HEK293 (cell line): ENCODE measurements around the gene DDX50.

ENCODE experiments used
- FEZF1 ChIP-seq: fragments of 450-650 bp; formaldehyde crosslinking; IDR thresholded peaks from 2 replicates; pipeline ENCODE4 v1.5.1; 2016; ENCODE audit warnings: missing biosample characterization, missing genetic modification characterization
- KLF16 ChIP-seq: fragments of 450-650 bp; formaldehyde crosslinking; IDR thresholded peaks from 2 replicates; pipeline ENCODE4 v1.5.1; 2017; ENCODE audit warnings: missing biosample characterization, missing genetic modification characterization
- KLF8 ChIP-seq: fragments of 450-650 bp; formaldehyde crosslinking; IDR thresholded peaks from 2 replicates; pipeline ENCODE4 v1.5.1; 2016; ENCODE audit warnings: missing biosample characterization, missing genetic modification characterization
- PBX3 ChIP-seq: sonication (generic); formaldehyde crosslinking; IDR thresholded peaks from 2 replicates; pipeline ENCODE4 v1.8.1; 2022; ENCODE audit warnings: mild to moderate bottlenecking, moderate library complexity, missing genetic modification reagents
- SP2 ChIP-seq: fragments of 450-650 bp; formaldehyde crosslinking; IDR thresholded peaks from 2 replicates; pipeline ENCODE4 v1.5.1; 2016; ENCODE audit warnings: missing biosample characterization, missing genetic modification characterization
- ZBTB1 ChIP-seq: fragments of 450-650 bp; formaldehyde crosslinking; IDR thresholded peaks from 2 replicates; pipeline ENCODE4 v1.5.1; 2016; ENCODE audit warnings: missing biosample characterization, missing genetic modification characterization
- ZBTB11 ChIP-seq: fragments of 450-650 bp; formaldehyde crosslinking; conservative IDR thresholded peaks from 2 replicates; pipeline ENCODE4 v1.5.1; 2016; ENCODE audit warnings: low read depth, missing biosample characterization, missing genetic modification characterization
- ZBTB44 ChIP-seq: fragments of 450-650 bp; IDR thresholded peaks from 2 replicates; pipeline ENCODE4 v1.5.1; 2018; ENCODE audit warnings: missing biosample characterization, mild to moderate bottlenecking, missing genetic modification characterization
- ZBTB6 ChIP-seq: fragments of 450-650 bp; formaldehyde crosslinking; IDR thresholded peaks from 2 replicates; pipeline ENCODE4 v1.5.1; 2017; ENCODE audit warnings: missing biosample characterization, missing genetic modification characterization
- ZBTB7A ChIP-seq: fragments of 450-650 bp; formaldehyde crosslinking; IDR thresholded peaks from 2 replicates; pipeline ENCODE4 v1.5.1; 2016; ENCODE audit warnings: low read depth, missing biosample characterization, missing genetic modification characterization
- ZFP3 ChIP-seq: fragments of 450-650 bp; formaldehyde crosslinking; IDR thresholded peaks from 2 replicates; pipeline ENCODE4 v1.5.1; 2016; ENCODE audit warnings: low read depth, missing biosample characterization, missing genetic modification characterization
- ZNF121 ChIP-seq: fragments of 450-650 bp; formaldehyde crosslinking; IDR thresholded peaks from 2 replicates; pipeline ENCODE4 v1.5.1; 2016; ENCODE audit warnings: missing biosample characterization, missing genetic modification characterization
- ZNF202 ChIP-seq: fragments of 450-650 bp; formaldehyde crosslinking; IDR thresholded peaks from 2 replicates; pipeline ENCODE4 v1.5.1; 2016; ENCODE audit warnings: missing biosample characterization, missing genetic modification characterization, borderline replicate concordance
- ZNF354C ChIP-seq: fragments of 450-650 bp; formaldehyde crosslinking; IDR thresholded peaks from 2 replicates; pipeline ENCODE4 v1.5.1; 2016; ENCODE audit warnings: missing biosample characterization, missing genetic modification characterization, low read depth, borderline replicate concordance
- ZNF37A ChIP-seq: fragments of 450-650 bp; IDR thresholded peaks from 2 replicates; pipeline ENCODE4 v1.5.1; 2018; ENCODE audit warnings: missing biosample characterization, missing genetic modification characterization
- ZNF394 ChIP-seq: fragments of 450-650 bp; formaldehyde crosslinking; IDR thresholded peaks from 2 replicates; pipeline ENCODE4 v1.5.1; 2016; ENCODE audit warnings: missing biosample characterization, missing genetic modification characterization, mild to moderate bottlenecking, moderate library complexity, borderline replicate concordance
- ZNF449 ChIP-seq: fragments of 450-650 bp; formaldehyde crosslinking; IDR thresholded peaks from 2 replicates; pipeline ENCODE4 v1.5.1; 2017; ENCODE audit warnings: missing biosample characterization, mild to moderate bottlenecking, missing genetic modification characterization, moderate library complexity
- ZNF558 ChIP-seq: fragments of 450-650 bp; formaldehyde crosslinking; IDR thresholded peaks from 2 replicates; pipeline ENCODE4 v1.5.1; 2016; ENCODE audit warnings: missing biosample characterization, missing genetic modification characterization
- ZNF600 ChIP-seq: fragments of 450-650 bp; formaldehyde crosslinking; IDR thresholded peaks from 2 replicates; pipeline ENCODE4 v1.5.1; 2016; ENCODE audit warnings: missing biosample characterization, missing genetic modification characterization
- ZNF658 ChIP-seq: fragments of 450-650 bp; formaldehyde crosslinking; IDR thresholded peaks from 2 replicates; pipeline ENCODE4; 2016; ENCODE audit warnings: missing biosample characterization, missing genetic modification characterization
- ZNF747 ChIP-seq: fragments of 450-650 bp; formaldehyde crosslinking; IDR thresholded peaks from 2 replicates; pipeline ENCODE4 v1.5.1; 2016; ENCODE audit warnings: missing biosample characterization, missing genetic modification characterization
- ZNF76 ChIP-seq: fragments of 450-650 bp; formaldehyde crosslinking; IDR thresholded peaks from 2 replicates; pipeline ENCODE4; 2016; ENCODE audit warnings: low read depth, missing biosample characterization, missing genetic modification characterization, borderline replicate concordance
- ZNF768 ChIP-seq: fragments of 450-650 bp; formaldehyde crosslinking; IDR thresholded peaks from 2 replicates; pipeline ENCODE4 v1.5.1; 2018; ENCODE audit warnings: missing biosample characterization, mild to moderate bottlenecking, missing genetic modification characterization
- ZNF785 ChIP-seq: fragments of 450-650 bp; formaldehyde crosslinking; IDR thresholded peaks from 2 replicates; pipeline ENCODE4 v1.5.1; 2016; ENCODE audit warnings: missing biosample characterization, missing genetic modification characterization
- ZNF792 ChIP-seq: fragments of 450-650 bp; formaldehyde crosslinking; IDR thresholded peaks from 2 replicates; pipeline ENCODE4 v1.5.1; 2016; ENCODE audit warnings: missing biosample characterization, missing genetic modification characterization
- TF ChIP-seq, protein P1 (sequence below): fragments of 450-650 bp; formaldehyde crosslinking; IDR thresholded peaks from 2 replicates; pipeline ENCODE4 v1.5.1; 2017; ENCODE audit warnings: missing biosample characterization, missing genetic modification characterization

DDX50 gene

DNA sequence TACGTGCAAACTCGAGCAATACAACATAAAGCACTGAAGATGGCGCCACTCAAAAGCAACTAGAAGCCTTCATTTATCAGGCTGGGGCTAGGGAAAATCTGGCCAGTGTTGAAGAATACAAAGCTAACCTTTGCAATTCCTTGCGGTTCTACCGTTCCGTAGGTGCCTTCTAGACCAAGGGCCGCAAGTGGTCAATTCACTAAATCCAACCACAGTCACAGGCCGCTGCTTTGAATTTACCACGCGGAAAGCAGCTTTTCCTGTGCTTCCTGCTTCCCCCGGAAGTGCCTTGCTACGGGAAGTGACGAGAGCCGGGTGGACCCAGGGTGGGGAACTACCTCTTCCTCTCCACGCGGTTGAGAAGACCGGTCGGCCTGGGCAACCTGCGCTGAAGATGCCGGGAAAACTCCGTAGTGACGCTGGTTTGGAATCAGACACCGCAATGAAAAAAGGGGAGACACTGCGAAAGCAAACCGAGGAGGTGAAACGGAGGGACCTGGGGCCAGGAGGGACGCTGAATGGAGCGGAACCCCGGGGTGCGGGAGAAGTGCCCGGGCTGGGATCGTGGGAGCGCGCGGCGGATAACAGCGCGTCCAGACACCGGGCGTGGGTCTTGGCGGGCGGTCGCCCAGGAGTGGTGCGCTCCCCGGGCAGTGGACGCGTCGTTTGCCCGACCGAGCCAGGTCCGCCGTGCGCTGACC is 54.9 kb downstream of the DDX50 start, which contains the start of gene DDX21 (continued):
- TF ChIP-seq ZBTB11 (tag by site-specific recombination) = peak; percentile 97
- no peak for TF ChIP-seq ZNF202
- TF ChIP-seq PBX3 = no peak
- TF ChIP-seq ZNF76 (tag by site-specific recombination) = peak; percentile 61
- no peak for TF ChIP-seq ZNF792
- no peak for TF ChIP-seq ZNF354C (tag by site-specific recombination)
- peak; percentile 72; the same call in 1 of the 2 replicates for TF ChIP-seq KLF8
- TF ChIP-seq ZBTB6 (tag by site-specific recombination) = no peak
- no peak for TF ChIP-seq ZBTB1 (tag by site-specific recombination)
- TF ChIP-seq ZNF558 (tag by site-specific recombination) = peak; percentile 24; the same call in 1 of the 2 replicates
- no peak for TF ChIP-seq ZNF768 (tag by site-specific recombination)
- TF ChIP-seq ZFP3 (tag by site-specific recombination) = no peak
- TF ChIP-seq ZBTB44 (tag by site-specific recombination) = no peak
- no peak for TF ChIP-seq ZNF747
- no peak for TF ChIP-seq ZNF658 (tag by site-specific recombination)
- TF ChIP-seq ZNF121 (tag by site-specific recombination) = no peak
- peak; percentile 92 for TF ChIP-seq SP2 (tag by site-specific recombination)
- TF ChIP-seq ZNF394 (tag by site-specific recombination) = 0 out of 2 replicates have a peak, but pooled peaks have one; percentile 37
- no peak for TF ChIP-seq ZNF785 (tag by site-specific recombination)
- TF ChIP-seq ZNF37A (tag by site-specific recombination) = no peak
- no peak for TF ChIP-seq ZNF449 (tag by site-specific recombination)
- TF ChIP-seq ZBTB7A = no peak
- TF ChIP-seq KLF16 (tag by site-specific recombination) = no peak; the same call in 1 of the 2 replicates
- peak; percentile 7; the same call in 1 of the 2 replicates for TF ChIP-seq FEZF1 (tag by site-specific recombination)
- peak; percentile 50; the same call in 1 of the 2 replicates for TF ChIP-seq ZNF600 (tag by site-specific recombination)
- TF ChIP-seq, protein P1, sequence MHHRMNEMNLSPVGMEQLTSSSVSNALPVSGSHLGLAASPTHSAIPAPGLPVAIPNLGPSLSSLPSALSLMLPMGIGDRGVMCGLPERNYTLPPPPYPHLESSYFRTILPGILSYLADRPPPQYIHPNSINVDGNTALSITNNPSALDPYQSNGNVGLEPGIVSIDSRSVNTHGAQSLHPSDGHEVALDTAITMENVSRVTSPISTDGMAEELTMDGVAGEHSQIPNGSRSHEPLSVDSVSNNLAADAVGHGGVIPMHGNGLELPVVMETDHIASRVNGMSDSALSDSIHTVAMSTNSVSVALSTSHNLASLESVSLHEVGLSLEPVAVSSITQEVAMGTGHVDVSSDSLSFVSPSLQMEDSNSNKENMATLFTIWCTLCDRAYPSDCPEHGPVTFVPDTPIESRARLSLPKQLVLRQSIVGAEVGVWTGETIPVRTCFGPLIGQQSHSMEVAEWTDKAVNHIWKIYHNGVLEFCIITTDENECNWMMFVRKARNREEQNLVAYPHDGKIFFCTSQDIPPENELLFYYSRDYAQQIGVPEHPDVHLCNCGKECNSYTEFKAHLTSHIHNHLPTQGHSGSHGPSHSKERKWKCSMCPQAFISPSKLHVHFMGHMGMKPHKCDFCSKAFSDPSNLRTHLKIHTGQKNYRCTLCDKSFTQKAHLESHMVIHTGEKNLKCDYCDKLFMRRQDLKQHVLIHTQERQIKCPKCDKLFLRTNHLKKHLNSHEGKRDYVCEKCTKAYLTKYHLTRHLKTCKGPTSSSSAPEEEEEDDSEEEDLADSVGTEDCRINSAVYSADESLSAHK (tag by site-specific recombination) = no peak
